Measurements from ENCODE around the gene NAALADL2.

GRCh38 chr3:175041369-175041768 is 182.2 kb downstream of the NAALADL2 start:
- TF ChIP-seq EZH2 (IDR thresholded peaks at IDR 0.05) (no peak), POLR2AphosphoS5 (IDR thresholded peaks at IDR 0.05; ENCODE audit: borderline replicate concordance, low read depth, low read length) (no peak), FOXP2 (optimal IDR thresholded peaks at IDR 0.05; ENCODE audit: control extremely low read depth, extremely low read length, insufficient read depth) (no peak)
